IPS DF 6.9 (cell line): Measurements from ENCODE around the gene MCF2L.

ENCODE experiments used
- DNase-seq: peaks from one replicate; pipeline ENCODE4 v3.0.0-alpha.2; 2013; ENCODE audit warnings: low read depth, low spot score
- H3K27ac ChIP-seq: one replicate; pipeline ENCODE4 v1.5.1; 2013; ENCODE audit warnings: low read length, control low read depth
- H3K27me3 ChIP-seq: 2 replicates; pipeline ENCODE4 v1.6.1; 2013; ENCODE audit warnings: mild to moderate bottlenecking, low read length; ENCODE audit not compliant: control insufficient read depth, insufficient read depth
- H3K36me3 ChIP-seq: 2 replicates; pipeline ENCODE4 v1.6.1; 2013; ENCODE audit warnings: low read length; ENCODE audit not compliant: control insufficient read depth, insufficient read depth
- H3K4me1 ChIP-seq: 2 replicates; pipeline ENCODE4 v1.6.1; 2013; ENCODE audit warnings: low read length; ENCODE audit not compliant: control insufficient read depth, insufficient read depth
- H3K4me3 ChIP-seq: 2 replicates; pipeline ENCODE4 v1.5.1; 2013; ENCODE audit warnings: mild to moderate bottlenecking, low read length
- H3K9me3 ChIP-seq: 2 replicates; pipeline ENCODE4 v1.6.1; 2013; ENCODE audit warnings: low read length, inconsistent platforms; ENCODE audit not compliant: control insufficient read depth, insufficient read depth
- WGBS: extraction: QIAGEN DNeasy Blood & Tissue Kit; methylation state at CpG from one replicate; pipeline ENCODE4 v1.1.7; 2013; ENCODE audit warnings: mixed read lengths, missing lambda C conversion rate; ENCODE audit not compliant: insufficient read length, insufficient coverage; 5-methylcytosine and 5-hydroxymethylcytosine counted together

The MCF2L gene

DNA sequence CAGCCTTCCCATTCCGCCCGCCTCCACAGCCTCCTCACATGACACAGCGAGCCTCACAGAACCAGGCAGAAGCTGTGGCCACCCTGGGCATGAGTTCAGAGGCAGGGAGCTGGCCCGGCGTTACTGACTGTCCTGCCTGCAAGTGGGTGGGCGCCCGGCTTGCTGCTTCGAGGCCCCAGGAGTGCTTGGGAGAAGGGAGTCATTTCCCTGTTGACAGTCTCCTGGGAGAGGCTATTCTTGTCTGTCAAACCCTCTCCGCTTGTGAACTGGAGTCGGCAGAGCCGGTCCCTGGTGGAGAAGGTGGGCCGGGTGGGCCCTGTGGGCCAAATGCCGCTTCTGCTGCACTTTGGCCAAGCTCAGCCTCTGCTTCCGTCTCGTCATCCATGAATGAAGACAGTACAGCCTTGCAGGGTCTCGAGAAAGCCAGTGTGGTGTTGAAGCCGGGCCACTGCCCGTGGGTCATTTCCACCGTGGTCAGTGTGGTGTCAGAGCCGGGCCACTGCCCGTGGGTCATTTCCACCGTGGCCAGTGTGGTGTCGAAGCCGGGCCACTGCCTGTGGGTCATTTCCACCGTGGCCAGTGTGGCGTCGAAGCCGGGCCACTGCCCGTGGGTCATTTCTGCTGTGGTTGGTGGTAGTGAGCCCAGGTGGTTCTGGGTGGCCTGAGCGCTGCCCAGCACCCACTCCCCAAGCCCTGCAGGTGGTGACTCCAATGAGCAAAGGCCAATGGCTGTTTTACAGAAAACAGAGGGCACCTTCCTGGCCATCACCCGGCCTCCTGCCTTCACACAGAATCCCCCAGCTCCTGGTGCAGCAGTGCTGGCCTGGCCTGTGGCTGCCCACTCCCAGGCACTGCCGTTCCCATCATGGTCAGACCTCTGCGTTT, 123.1 kb downstream of the MCF2L start:
- no CpG with 5 or more reads among the region's 33 CpGs for WGBS
- Histone ChIP-seq H3K27me3 (no peaks in the 10 kb centered on the region), H3K4me3 (no peak overlapping the region), H3K4me1 (peaks cover 3% of the 10 kb centered on the region; the same call in 1 of the 2 replicates), H3K27ac (no peak overlapping the region), H3K9me3 (no peaks in the 10 kb centered on the region), H3K36me3 (no peaks in the 10 kb centered on the region)
- no peak for DNase-seq

DNA sequence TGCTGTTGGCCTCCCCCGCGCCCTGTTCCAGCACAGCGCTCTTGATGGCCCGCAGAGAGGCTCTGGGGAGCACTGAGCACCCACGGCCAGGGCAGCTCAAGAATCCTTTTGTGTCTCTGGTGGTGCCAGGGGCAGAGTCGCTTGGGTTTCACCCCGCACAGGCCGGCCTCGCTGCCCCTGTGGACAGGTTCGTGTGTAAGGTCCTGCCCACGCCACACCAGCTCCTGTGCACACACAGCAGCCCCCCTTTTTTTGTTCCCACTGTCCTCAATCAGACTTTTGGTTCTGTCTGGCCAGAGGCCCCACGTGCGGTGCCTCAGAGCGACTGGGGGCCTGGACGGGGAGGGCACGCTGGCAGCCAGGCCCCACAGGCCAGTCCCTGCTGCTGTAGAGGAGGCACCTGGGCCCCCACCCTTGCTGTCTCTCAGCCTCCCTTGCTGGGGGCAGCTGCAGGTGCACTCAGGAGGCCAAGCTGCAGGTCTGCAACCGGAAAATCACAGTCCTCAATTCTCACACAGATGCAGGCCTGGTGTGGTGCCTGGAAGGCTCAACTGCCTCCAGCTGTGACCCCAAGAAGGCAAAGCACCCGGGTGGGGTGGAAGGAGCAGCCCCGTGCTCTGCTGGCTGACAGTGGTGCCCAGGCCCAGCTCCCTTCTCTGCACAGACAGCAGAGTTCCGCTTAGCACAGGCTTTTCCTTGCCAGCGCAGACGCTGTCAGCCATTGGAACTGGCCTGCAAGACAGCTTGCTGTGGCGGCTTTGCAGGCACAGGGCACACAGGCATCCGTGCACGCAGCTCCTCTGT, 124.0 kb downstream of the MCF2L start:
- Histone ChIP-seq H3K27ac (no peak overlapping the region), H3K4me3 (no peak overlapping the region), H3K9me3 (no peaks in the 10 kb centered on the region), H3K36me3 (no peaks in the 10 kb centered on the region), H3K4me1 (peaks cover 3% of the 10 kb centered on the region; the same call in 1 of the 2 replicates), H3K27me3 (no peaks in the 10 kb centered on the region)
- no peak for DNase-seq
- whole genome bisulfite sequencing, result no CpG with 5 or more reads among the region's 25 CpGs

DNA sequence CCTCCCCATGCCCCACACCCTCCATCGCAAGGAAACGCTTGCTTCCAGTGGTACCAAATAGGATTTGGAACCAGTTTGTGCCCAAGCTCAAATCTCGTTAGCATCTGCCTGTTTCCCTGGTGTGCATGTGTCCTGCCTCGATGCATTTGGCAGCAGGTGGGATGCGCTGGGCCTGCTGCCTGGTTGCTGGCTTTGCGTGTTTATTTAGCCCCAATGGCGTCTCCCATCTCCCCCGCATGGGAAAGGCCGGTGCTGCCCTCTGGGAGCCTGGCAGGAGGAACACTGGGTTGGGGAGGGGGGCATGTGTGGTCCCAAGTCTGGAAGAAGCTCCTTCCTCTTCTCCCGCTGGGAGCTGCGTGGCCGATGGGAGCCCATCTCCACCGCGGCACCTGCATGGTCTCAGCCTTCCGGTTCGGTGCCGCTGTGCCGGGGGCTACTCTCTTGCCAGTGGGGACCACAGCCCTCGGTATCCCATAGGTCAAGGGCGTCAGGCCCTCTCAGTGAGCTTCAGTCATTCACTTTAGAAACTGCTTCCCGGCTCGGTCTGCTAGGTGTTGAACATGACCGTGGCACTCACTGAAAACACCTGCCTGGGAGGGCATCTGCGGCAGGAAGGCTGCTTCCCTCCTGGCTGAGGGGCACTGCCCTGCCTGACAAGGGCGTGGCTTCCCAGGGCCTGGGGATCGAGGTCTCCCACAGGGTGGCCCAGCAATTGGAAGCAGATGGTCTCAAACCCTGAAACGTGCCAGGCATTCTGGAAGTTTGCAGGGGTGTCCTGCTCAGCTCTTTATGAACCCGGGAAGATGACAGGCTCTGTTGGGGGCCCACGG, 124.8 kb downstream of the MCF2L start:
- Histone ChIP-seq H3K27me3 (no peaks in the 10 kb centered on the region), H3K9me3 (no peaks in the 10 kb centered on the region), H3K4me1 (peaks cover 3% of the 10 kb centered on the region; the same call in 1 of the 2 replicates), H3K4me3 (no peak overlapping the region), H3K27ac (no peak overlapping the region), H3K36me3 (no peaks in the 10 kb centered on the region)
- DNase-seq, result no peak
- WGBS, result no CpG with 5 or more reads among the region's 29 CpGs

DNA sequence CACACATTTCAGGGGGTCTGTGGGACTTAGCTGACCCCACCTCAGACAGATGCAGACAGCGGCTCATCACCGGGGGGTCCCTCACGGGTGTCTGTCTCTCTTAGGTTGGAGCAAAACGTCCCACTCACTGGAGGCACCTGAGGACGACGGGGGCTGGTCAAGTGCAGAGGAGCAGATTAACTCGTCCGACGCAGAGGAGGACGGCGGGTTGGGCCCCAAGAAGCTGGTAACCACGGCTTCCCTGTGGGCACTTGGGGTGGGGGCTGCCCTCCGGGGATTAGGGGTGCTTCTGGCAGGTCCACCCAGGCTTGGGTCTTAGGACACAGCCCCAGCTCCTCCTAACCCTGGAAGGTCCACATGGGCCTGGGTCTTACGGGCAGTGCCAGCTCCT, 125.4 kb downstream of the MCF2L start:
- Histone ChIP-seq H3K9me3 (no peaks in the 10 kb centered on the region), H3K4me1 (peaks cover 3% of the 10 kb centered on the region; the same call in 1 of the 2 replicates), H3K27ac (no peak overlapping the region), H3K4me3 (no peak overlapping the region), H3K27me3 (no peaks in the 10 kb centered on the region), H3K36me3 (no peaks in the 10 kb centered on the region)
- WGBS, result no CpG with 5 or more reads among the region's 14 CpGs
- no peak for DNase-seq

DNA sequence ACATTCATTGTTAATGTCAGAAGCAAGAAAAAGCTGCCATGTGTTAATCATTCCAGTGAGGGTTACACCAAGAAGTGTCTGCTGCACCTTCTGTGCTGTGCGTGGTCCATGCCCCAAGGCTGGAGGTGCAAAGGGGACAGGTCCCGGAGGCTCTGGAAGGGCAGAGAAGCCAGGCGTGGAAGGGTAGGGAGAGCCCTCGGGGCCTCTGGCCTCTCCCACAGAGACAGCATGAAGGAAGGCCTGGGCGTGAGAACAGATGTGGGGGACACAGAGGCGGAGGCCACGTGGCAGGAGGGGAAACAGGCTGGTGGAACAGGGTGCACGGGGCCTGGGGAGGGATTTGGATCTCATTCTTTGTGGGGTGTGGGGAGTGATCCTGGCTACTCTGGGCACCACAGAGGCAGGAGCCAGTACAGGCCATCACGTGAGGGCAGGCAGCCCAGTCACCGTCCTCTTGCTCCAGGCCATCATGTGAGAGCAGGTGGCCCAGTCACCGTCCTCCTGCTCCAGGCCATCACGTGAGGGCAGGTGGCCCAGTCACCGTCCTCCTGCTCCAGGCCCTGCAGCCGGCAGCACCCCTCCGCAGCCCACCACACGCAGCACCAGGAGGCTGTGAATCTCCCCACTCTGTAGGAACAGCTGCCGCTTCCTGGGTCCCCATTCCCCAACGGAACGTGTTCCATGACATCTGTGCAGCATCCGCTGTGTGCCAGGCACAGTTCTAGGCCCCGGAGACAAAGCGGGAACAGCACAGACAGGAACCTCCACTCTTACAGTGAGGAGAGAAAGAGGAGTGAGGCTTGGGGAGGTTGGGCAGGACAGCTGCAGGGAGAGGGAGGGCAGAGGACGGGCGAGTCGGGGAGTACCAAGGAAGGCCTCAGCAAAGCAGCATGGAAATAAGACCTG, 126.4 kb downstream of the MCF2L start:
- Histone ChIP-seq H3K36me3 (no peaks in the 10 kb centered on the region), H3K4me3 (no peak overlapping the region), H3K9me3 (no peaks in the 10 kb centered on the region), H3K27ac (no peak overlapping the region), H3K27me3 (no peaks in the 10 kb centered on the region), H3K4me1 (no peaks in the 10 kb centered on the region)
- no CpG with 5 or more reads among the region's 25 CpGs for WGBS
- DNase-seq, result no peak

DNA sequence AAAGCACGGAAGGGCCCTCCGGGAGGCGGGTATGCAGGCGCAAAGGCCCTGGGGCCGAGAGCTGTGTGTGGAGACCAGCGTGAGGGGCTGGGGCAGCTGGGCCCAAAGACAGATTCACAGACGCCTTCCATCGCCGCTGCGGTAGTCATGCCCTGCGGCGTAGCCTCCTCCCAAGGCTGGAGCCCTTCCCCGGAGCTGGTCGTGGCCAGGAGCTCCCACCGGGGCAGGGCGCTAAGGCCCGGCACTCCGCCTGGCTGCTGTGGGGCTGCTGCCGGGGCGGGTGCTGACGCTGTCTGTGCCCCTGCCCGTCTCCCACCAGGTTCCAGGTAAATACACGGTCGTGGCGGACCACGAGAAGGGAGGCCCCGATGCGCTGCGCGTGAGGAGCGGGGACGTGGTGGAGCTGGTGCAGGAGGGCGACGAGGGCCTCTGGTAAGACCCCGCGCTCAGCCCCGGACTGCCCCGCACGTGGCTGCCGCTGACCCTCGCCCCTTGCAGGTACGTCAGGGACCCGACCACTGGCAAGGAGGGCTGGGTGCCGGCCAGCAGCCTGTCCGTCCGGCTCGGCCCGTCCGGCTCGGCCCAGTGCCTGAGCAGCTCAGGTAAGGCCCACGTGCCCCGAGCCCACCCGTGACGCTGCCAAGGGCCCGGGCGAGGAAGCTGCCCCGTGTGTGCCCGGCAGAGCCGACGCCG, 127.2 kb downstream of the MCF2L start:
- WGBS, result no CpG with 5 or more reads among the region's 61 CpGs
- Histone ChIP-seq H3K4me3 (no peak overlapping the region), H3K9me3 (no peaks in the 10 kb centered on the region), H3K27ac (no peak overlapping the region), H3K36me3 (no peaks in the 10 kb centered on the region), H3K4me1 (no peaks in the 10 kb centered on the region), H3K27me3 (no peaks in the 10 kb centered on the region)
- DNase-seq, result no peak

DNA sequence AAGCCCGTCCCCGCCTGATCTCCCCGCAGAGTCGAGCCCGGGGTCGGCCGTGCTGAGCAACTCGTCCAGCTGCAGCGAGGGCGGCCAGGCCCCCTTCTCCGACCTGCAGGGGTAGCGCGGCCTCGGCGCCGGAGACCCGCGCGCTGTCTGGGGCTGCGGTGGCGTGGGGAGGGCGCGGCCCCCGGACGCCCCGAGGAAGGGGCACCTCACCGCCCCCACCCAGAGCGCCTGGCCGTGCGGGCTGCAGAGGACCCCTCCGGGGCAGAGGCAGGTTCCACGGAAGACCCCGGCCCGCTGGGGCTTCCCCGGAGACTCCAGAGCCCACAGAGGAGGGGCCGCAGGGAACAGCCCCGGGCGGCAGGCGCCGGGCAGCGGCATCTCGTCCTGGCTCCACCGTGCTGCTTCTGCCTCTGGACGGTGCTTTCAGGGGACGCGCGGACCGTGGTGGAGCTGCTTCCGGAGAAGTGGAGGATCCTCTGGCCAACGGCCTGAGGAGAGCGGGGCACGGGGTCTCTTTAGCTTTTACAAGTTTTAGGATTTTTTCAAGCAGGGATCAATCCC, 127.8 kb downstream of the MCF2L start:
- Histone ChIP-seq H3K9me3 (no peaks in the 10 kb centered on the region), H3K27me3 (no peaks in the 10 kb centered on the region), H3K36me3 (no peaks in the 10 kb centered on the region), H3K27ac (no peak overlapping the region), H3K4me1 (no peaks in the 10 kb centered on the region), H3K4me3 (no peak overlapping the region)
- no peak for DNase-seq
- WGBS, result no CpG with 5 or more reads among the region's 52 CpGs

DNA sequence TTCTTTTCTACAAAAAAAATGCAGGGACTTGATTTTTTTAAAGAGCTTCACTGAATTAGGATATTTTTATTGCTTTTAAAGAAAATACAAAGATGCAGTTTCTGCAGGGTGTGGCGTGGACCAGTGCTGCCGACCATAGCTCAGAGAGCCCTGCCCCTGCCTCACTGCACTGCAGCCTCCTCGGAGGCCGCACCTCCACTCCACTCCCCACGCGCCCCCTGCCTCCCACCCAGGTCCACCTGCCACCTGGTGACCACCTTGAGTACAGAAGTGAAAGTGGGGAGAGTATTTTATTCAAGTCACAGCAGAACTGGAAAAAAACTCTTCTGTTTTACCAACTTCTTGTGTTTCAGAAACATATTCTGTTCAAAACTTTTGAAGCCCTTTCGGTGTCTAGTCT, 128.6 kb downstream of the MCF2L start:
- H3K4me3 ChIP-seq, result no peak overlapping the region
- WGBS, result no CpG with 5 or more reads among the region's 7 CpGs
- H3K27me3 ChIP-seq, result no peaks in the 10 kb centered on the region
- DNase-seq, result no peak
- no peaks in the 10 kb centered on the region for H3K9me3 ChIP-seq
- H3K36me3 ChIP-seq, result no peaks in the 10 kb centered on the region
- no peaks in the 10 kb centered on the region for H3K4me1 ChIP-seq
- no peak overlapping the region for H3K27ac ChIP-seq

DNA sequence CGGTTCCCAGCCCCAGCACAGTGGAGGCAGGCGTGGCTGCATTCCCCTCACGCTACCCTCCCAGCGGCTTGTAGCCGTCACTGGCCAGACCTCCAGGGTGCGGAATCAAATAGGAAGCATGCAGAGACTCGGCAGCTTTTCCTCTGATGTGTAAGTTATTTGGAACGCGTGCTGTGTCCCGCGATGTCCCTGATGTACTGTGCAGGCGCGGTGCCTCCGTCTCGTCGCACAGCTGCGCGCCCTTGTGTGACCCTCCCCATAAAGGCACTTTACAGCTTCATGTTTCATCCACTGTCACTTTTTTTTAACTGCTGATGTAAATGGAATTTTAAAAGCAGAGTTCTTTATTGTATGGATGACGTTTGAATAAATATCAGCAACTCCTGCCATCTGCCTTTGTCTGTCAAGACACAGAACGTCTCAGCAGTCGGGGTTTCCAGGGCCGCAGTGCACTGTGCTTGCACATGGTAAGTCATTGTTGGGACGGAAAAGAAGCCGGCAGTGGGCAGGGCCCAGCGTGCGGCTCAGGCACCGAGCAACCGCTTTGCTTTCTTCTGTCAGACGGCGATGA, 129.2 kb downstream of the MCF2L start:
- H3K36me3 ChIP-seq, result no peaks in the 10 kb centered on the region
- no peak for DNase-seq
- H3K27me3 ChIP-seq, result no peaks in the 10 kb centered on the region
- H3K27ac ChIP-seq, result no peak overlapping the region
- H3K4me1 ChIP-seq, result no peaks in the 10 kb centered on the region
- WGBS, result no CpG with 5 or more reads among the region's 30 CpGs
- no peak overlapping the region for H3K4me3 ChIP-seq
- no peaks in the 10 kb centered on the region for H3K9me3 ChIP-seq
